Left renal cortex interstitium (tissue), 4 donors: ENCODE measurements around the gene STK4. TPM values are rescaled to one million over a fixed set of nuclear protein-coding genes. Genes with fewer than 3 reads are reported as not detected.

Experiments
- DNase-seq, 4 donors: peaks; one replicate each; pipeline ENCODE4 v3.0.0-alpha.2; 2013; ENCODE audit warnings: low read depth in 4 of 4, low spot score in 2 of 4, missing footprints in 1 of 4
- polyA plus RNA-seq, 4 donors: library from polyadenylated mRNA; unstranded; fragments of 120-200 nt; gene quantifications; one replicate each; pipeline ENCODE4 v1.2.1, GENCODE V29; 2013; ENCODE audit not compliant: insufficient read length in 4 of 4

STK4 gene
- polyA plus RNA-seq, 4 donors, result 15.5 to 21.1 (median 18.2) TPM

DNA sequence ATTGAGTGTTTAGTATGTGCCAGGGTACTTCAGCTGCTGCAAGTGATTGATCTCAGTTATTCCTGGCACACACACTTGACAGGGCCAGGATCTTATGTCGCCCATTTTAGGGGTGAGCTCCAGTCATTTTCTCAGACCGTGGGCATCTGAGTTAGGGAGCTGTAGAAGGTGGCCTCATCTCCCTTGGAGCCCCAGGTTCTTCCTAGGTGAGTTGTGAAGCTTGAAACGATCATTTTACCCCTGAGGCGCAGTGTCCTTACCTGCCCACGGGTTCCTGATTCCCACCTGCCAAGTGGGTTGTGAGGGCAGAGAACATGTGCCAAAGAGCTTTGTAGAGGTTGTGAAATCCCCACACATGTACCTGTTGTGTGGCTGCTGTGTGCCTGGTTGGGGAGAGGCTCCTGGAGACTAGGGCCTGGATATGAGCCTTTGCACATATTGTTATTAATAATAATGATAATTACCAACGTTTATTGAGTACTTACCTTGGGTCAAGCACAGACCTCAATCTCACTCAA lies 135.1 kb downstream of the STK4 start:
- DNase-seq, result no peak

DNA sequence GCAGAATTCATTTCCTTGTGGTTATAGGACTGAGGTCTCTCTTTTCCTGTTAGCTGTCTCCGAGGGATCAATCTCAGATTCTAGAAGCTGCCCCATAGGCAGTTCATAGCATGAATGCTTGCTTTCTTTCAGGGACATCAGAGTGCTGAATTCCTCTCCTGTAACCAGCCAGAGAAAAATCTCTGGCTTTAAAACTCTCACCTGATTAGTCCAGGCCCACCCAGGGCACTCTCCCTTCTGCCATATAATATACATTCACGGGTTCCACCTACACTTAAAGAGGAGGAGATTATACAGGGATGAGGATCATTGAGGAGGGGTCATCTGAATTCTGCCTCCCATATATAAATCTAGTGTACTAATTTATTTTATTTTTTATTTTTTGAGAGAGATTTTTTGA lies 136.8 kb downstream of the STK4 start:
- DNase-seq, result no peak

DNA sequence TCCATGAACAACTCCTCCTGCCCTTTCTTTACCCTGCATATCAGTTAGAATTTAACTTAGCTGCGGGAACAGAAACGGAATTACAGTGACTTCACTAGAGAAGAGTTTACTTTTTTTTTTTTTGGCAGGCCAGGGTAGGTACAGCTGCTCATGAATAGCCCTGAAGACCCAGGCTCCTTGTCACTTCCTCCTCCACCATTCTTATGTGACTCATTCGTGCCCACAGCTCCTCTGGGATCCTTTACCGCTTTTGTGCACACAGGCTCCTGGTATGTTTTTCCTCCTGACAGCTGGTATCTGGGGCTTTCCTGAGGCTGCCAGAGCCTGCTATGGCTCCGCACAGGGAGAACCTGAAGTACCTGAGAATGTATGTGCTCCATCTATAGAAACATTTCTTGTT lies 138.5 kb downstream of the STK4 start:
- DNase-seq, result no peak

DNA sequence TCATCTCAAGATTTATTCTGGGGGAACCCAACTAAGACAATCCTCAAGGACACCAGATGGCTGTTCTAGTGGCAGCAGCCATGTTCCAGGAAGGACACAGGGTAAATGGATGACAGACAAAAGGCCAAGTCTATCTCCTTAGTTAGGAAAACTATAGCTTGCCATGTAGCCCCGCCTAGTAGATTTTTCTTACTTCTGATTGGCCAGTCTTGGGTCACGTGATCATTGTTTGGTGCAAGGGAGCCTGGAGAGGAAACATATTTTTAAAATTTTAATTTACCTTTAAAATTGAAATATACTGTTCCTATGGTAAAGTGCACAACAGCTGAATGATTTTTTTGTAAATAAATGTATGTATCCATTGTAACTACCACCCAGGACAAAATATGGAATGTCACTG lies 139.0 kb downstream of the STK4 start:
- no peak for DNase-seq

DNA sequence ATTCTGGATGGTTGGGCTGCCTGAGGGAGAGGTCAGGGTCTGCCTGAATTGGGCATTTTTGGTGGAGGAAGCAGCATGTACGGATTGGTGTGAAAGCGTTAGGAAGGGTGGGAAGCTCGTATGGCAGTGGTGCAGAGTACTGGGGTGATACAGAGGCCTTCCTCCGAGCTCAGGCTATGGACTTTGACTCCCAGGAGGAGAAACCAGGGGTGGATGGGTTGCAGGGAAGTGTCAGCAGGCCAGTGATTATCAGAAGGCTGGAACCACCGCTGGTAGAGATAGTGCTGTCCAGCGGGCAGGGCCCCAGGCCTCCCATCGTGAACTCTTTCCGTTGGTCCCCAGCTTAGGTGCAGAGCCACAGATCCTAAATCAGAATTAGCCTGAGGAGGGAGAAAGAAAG lies 143.3 kb downstream of the STK4 start:
- DNase-seq, result no peak

DNA sequence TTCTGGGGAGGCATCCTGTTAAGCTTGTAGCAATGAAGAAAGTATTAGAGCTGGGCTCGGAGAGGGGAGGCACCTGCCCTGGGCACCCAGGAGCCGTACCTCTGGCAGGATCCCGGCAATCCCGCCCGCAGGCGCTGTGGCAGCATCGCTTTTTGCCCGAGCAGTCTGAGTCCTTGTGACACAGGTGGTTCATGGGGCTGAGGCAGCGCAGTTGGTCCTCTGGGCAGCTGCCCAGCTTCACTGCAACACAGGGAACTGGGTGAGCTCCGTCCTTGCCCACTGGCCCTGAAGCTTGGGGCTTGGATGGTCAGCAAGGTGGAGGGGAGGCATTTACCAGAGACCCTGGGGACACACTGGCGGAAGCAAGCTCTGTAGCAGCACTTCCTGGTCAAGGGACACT lies 144.0 kb downstream of the STK4 start:
- no peak for DNase-seq

DNA sequence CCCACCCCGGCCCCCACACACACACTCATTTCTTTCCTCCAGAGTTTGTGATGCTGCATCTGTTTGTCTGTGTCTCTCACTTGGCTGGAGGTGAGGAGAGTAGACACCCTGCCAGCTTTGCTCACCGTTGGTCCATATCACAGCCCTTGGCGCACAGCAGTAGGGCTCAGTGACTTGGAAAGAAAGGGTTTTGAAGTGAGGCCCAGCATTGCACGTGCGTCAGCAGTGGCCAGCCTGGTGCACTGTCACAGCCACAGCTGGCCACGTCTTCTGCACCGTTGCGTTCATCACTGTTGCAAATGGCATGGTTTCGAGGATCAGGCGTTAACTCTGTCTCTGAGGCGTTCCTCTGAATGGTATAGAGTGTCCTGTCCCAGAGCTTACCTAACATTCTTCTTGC lies 145.0 kb downstream of the STK4 start:
- DNase-seq, result no peak

DNA sequence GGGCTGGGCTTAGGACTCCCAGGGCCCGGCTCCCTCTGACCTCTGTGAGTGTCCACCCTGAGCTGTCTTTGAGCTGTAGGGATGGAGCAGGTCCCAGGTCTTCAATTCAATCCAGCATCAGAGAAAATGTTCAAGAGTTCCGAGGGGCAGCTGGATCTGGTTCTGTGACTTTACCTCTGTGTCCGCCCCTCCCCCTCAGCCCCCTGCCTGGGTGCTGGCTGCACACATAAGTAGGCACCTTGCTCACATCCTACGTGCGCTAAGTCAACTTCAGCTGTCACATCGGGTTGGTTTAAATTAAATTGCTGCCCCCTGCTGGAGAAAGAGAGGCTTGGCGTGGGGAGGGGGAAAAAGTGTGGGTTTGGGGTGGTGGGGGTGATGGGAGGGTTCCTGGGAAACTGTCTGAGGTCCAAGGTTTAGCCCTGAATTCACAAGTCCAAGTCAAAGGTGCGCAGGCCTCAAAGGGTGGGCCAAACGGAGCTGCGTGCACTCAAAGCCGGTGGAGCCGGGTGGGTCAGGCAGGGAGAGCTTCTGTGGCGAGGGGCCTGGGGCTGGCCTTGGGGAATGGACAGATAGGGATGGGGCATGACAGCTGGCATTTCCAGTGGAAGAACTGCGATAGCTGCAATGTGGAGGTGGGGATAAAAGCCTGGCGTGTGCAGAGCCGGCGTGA lies 145.6 kb downstream of the STK4 start:
- no peak for DNase-seq

DNA sequence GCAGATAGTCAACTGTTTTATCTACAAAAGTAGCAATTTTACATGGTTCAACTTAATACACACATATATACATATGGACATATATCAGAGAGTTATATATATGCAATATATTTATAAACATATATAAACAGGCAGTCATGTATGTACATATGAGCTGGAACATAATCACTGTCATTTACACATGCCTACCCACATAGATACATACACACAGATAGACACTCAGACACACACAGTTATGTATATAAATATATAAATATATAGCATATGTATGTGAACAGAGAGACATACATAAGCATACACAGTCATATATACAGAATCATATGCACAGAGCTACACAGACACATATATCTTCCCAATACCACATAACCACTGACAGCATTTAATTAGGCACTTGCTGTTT lies 146.4 kb downstream of the STK4 start:
- no peak for DNase-seq

DNA sequence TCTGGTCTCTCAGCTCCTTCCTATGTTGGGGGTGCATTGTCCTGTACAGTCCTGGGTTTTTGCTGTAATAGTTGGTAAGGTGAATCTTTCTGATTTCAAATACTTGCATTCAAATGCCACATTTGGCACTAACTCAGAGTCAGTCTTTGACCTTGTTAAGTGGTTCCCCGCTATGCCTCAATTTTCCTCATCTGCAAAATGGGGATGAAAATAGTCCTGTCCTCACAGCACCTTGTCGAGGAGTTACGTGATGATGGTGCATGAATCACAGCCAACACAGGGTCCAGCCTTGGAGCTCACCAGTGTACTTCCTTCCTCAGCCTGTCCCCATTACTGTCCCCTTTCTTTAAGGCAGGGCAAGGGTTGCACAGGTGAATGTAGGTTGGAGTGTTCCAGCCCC lies 147.6 kb downstream of the STK4 start:
- DNase-seq, result no peak

DNA sequence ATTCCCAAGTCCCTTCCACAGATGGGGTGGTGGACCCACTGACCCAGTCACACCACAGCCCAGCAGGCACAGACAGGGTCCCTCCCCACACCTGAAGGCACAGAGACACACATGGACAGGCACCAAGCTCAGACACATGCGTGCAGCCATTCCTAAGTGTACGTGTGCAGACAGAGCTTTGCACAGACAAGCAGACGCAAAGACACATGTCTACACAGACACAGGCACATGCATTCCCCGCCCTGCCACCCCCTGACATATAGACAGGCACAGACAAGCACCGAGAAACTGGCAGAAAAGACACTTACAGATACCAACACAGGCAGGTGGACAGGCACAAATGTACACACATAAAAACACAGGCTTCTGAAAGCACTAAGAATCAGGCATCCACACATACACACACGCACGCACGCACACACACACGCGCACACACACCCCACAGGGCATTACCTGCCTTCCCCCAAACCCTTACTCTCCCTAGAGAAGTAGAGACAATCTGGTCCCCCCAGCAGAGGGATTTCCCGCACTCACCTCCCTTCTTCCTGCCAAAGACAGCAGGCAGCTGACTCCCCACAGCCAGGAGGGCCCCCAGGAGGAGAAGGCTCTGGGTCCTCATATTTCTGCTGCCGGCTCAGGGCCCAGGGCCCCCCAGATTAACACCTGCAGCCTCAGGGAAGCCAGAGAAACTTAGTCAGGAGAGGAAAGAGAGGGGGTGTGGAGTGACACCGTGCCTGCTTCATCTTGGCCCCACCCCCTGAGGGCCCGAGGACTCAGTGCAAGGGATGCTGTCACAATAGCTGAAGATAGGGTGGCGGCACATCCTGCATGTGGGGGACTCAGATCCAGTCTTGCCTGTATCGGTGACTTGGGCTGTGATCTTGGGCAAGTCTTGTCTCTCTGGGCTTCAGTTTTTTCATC lies 148.4 kb downstream of the STK4 start, which contains the start of gene WFDC5:
TSS of gene WFDC5 (minus strand) at position 710 of the 921 bp plus-strand sequence. CDS start at position 619, 91 bp downstream.
- DNase-seq, result no peak

DNA sequence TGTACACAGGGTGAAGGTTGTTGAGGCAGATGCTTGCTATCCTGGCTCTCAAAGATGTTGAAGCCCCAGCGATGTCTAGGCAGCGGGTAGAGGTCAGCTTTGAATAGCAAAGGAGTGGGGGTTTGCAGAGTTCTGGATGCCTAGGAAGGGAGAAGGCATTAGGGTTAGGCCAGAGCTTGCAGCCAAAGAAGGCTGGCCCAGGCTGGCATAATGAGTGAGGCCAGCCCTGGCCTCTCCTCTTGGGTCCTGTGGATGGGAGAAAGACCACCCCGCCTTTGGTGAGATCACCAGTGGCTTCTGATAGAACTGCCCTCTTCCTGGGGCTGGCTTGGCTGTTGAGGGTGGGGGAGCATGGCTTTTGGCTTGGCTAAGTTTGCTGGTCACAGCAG lies 149.1 kb downstream of the STK4 start:
- DNase-seq, result no peak

DNA sequence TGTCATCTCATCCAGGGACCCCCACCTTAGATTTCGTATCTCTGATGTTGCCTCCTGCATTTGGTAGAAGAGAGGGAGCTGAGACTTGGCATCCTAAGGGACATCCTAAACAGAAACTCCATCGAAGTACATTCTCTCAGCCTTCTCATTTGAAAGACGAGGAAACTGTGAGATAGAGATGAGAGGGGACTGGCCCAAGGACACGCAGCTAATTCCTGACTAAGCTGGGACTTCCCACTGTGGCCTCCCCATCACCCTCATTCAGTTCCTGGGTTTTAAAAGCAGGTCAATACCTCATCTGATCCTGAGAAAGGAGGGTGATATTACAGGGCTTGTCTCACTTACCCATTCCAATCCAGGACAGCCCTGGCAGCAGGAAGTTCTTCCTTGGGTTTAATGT lies 149.5 kb downstream of the STK4 start:
- DNase-seq, result no peak

DNA sequence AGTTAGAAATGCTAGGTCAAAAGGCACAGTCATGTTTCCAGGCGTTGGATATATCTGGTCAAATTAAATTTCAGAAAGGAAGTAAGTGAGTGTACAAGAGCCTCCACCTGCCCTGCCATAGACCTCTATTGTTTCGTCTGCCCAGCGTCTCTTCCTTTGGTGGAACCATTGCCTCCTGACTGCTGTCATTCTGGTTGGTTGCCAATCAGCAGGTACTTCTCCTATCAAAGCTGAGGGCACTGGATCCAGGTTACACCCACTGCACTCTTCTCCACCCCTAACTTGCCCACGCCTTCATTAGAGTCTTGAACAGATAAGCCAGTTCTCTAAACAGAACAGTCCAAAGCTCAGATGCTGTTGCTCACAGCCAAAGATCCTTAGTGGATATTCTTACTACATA lies 151.3 kb downstream of the STK4 start:
- no peak for DNase-seq

DNA sequence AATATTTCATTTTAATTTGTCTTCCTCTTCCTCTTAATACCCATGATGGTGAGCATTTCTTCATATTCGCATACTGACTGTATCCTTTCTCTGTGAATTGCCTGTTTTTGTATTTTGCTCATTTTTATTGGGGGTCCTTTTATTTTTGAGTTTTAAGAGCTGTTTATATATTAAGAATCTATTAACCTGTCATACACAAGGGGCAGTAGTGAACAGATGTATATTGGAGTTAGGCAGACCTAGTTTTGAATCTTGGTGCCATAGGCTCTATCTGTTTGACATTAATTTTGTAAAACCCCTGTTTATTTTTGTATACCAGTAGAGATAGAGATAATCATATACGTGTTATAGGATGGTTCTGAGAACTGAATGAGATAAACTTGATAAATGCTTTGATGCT lies 151.7 kb downstream of the STK4 start:
- DNase-seq, result no peak

DNA sequence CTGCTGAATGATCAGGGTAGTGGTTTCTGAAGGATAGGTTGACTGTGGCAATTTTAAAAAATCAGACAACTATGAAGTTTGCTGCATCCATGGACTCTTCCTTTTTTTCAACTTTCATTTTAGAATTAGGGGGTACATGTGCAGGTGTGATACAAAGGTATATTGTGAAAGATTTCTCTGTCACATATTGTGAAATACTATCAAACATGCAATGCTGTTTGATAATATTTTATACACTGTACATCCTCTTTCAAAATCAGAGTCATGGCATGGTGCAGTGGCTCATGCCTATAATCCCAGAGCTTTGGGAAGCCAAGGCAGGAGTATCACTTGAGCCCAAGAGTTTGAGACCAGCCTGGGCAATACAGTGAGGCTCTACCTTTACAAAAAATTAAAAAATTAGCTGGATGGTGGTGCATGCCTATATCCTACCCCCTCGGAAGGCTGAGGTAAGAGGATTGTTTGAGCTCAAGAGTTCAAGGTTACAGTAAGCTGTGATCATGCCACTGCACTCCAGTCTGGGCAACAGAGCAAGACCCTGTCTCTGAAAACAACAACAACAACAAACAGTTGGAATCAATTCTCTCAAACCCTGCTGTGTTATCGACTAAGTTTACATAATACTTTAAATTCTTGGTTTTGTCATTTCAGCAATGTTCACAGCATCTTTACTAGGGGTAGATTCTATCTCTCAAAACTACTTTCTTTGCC lies 153.4 kb downstream of the STK4 start:
- DNase-seq, result no peak

DNA sequence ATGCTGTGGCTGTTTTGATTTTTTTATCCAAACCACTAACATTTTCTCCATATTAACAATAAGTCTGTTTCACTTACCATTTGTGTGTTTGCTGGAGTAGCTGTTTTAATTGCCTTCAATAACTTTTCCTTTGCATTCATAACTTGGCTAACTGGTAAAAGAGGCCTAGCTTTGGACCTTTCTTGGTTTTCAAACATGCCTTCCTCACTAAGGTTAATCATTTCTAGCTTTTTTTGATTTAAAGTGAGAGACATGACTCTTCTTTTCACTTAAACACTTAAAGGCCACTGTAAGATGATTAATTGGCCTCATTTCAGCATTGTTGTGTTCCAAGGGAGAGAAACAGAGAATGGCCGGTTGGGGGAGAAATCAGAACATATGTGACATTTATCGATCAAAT lies 155.1 kb downstream of the STK4 start:
- DNase-seq, result no peak

DNA sequence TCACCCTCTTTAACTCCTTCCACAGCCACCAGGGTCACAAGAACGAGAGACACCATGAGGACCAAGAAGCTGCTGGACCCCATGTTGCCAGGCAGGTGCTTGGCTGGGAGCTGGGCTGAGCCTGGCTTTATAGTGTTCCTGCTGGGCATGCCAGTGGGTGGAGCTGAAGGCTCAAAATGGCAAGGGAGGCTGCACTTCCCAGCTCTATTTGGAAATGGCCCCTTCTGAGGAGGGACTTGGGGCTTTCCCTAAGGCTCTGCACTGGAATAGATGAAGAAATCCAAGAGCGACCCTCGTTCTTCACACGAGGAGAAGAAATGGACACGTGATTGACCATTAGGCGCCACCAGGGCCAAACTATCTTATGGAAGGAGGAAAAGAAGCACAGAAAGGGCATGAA lies 158.1 kb downstream of the STK4 start, which contains the start of gene WFDC12:
TSS of gene WFDC12 (minus strand) at position 101 of the 400 bp plus-strand sequence. CDS start at position 83, 18 bp downstream.
- no peak for DNase-seq

DNA sequence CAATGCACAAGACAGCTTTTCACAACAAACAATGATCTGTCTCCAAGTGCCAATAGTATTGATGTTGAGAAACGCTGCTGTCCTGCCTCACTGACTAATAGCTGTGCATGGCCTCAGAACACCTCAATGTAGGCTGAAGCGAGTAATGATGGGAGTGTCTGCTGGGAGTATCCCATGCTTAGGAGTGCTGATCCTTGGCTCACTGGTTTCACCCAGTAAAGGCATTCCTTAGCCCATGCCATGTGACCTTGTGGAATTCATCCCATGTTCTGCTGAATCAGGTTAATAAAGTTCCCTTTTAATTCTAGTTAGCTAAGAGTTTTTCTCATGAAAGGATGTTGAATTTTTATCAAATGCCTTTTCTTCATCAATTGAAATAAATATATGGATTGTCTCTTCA lies 161.8 kb downstream of the STK4 start:
- DNase-seq, result peak in 1 of 4 donors; percentile 19
